ENCODE measurements around the gene CFAP77. TPM values are rescaled to one million over a fixed set of nuclear protein-coding genes. Genes with fewer than 3 reads are reported as not detected.

The CFAP77 gene
- total and polyA plus RNA-seq, 2 of the 8 experiments (the other 6 are each of a cell fraction or from before 2014, with no cell fraction given), result 0.63 to 0.97 TPM

DNA sequence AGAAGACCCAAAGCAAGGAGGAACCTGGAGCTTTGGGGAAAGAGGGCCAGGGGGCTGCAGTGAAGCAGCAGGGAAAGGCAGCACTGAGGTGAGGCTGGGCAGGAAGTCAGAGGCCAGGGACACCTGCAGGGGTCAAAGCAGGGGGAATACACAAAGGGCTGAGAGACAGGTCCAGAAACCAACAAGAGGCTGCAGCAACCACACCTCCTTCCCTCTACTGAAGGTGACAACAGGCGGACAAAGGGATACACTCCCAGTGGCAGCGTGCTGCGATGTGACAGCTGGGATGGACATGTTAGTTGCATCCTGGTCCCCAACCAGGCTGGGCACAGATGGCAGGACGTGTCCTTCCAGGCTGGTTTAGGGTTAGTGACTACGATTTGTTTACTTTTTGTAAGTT is 12.6 kb downstream of the CFAP77 start:
- TF ChIP-seq RXRA (IDR thresholded peaks at IDR 0.05; ENCODE audit: insufficient read depth, low read depth, low read length) (no peak), GABPA (IDR thresholded peaks at IDR 0.05; ENCODE audit: borderline replicate concordance, insufficient read depth, low read length) (no peak), CREB1 (IDR thresholded peaks at IDR 0.05) (no peak), SRF (IDR thresholded peaks at IDR 0.05; ENCODE audit: low read depth, low read length) (no peak), KDM4A (IDR thresholded peaks at IDR 0.05; ENCODE audit: low read depth, low read length, severe bottlenecking) (no peak), EZH2 (IDR thresholded peaks at IDR 0.05; ENCODE audit: low read depth, low read length, severe bottlenecking) (no peak), CHD2 (IDR thresholded peaks at IDR 0.05; ENCODE audit: low read length) (no peak), BACH1 (IDR thresholded peaks at IDR 0.05; ENCODE audit: low read length) (no peak), NRF1 (IDR thresholded peaks at IDR 0.05; ENCODE audit: low read depth, low read length) (no peak), SAP30 (IDR thresholded peaks at IDR 0.05; ENCODE audit: insufficient read depth, insufficient replicate concordance, low read length) (no peak)
- peaks cover 4 to 16% (median 13%) of the 10 kb centered on the region in 4 experiments; a peak in 6 of 7 replicates for H3K4me1 ChIP-seq (replicated peaks in 1 of 4; ENCODE audit: control insufficient read depth in 3 of 4, insufficient read depth in 4 of 4, low read length in 3 of 4)
- no peak for FAIRE-seq
- POLR2A ChIA-PET (ENCODE audit: partially characterized antibody), result interaction anchor here (0.6 kb wide), 1 partner anchor 664 kb away, joined by 3 read pairs; no protein-coding TSS in a partner anchor
- no peak for DNase-seq (ENCODE audit: low read depth in 1 of 2, low spot score in 2 of 2)
- H2AFZ ChIP-seq (ENCODE audit: low read length), result no peak overlapping the region
- H2BK20ac ChIP-seq (ENCODE audit: low read length), result no peak overlapping the region
- no peaks in the 10 kb centered on the region for H3K23me2 ChIP-seq (ENCODE audit: low read depth, low read length)
- no peak overlapping the region for H3K56ac ChIP-seq (replicated peaks; ENCODE audit: insufficient read length, low read depth, low read length)
- H2BK5ac ChIP-seq (ENCODE audit: low read depth, low read length), result no peak overlapping the region
- H3K79me1 ChIP-seq (ENCODE audit: low read depth, low read length), result no peaks in the 10 kb centered on the region
- no peak overlapping the region for H3K4me3 ChIP-seq (ENCODE audit: extremely low read depth in 1 of 4, insufficient read depth in 2 of 4, low read depth in 3 of 4, low read length in 4 of 4)
- no peak overlapping the region for H2BK12ac ChIP-seq (ENCODE audit: low read depth, low read length)
- H3K9me3 ChIP-seq (ENCODE audit: insufficient read depth in 2 of 2, low read depth in 1 of 2, low read length in 1 of 2), result no peaks in the 10 kb centered on the region
- no peak overlapping the region for H4K8ac ChIP-seq (ENCODE audit: extremely low read depth, insufficient read depth, low read length)
- H3K79me2 ChIP-seq (ENCODE audit: control insufficient read depth in 1 of 2, insufficient read depth in 2 of 2, low read length in 2 of 2), result no peaks in the 10 kb centered on the region
- H3K27ac ChIP-seq (ENCODE audit: low read depth, low read length), result no peak overlapping the region
- no peak overlapping the region for H2AK5ac ChIP-seq (ENCODE audit: low read depth, low read length)
- H4K20me1 ChIP-seq (replicated peaks in 1 of 2; ENCODE audit: control insufficient read depth in 1 of 2, insufficient read depth in 2 of 2, low read length in 2 of 2), result no peaks in the 10 kb centered on the region
- 71% methylated on average over 5 of the region's 5 CpGs; no CpG with 5 or more reads in 1 of the 2 experiments for WGBS, 2 experiments (ENCODE audit: extremely low coverage in 1 of 2, insufficient coverage in 1 of 2, insufficient read length in 1 of 2, insufficient replicate concordance in 2 of 2, low coverage in 1 of 2, low lambda C conversion rate in 2 of 2, missing lambda C conversion rate in 1 of 2)
- no peak overlapping the region for H3K4me2 ChIP-seq (ENCODE audit: insufficient read depth in 1 of 2, low read depth in 2 of 2, low read length in 2 of 2)
- H2BK120ac ChIP-seq (replicated peaks; ENCODE audit: low read depth, low read length), result no peak overlapping the region
- H3K4ac ChIP-seq (replicated peaks; ENCODE audit: insufficient read length, low read depth, low read length), result no peak overlapping the region
- H3K27me3 ChIP-seq (replicated peaks in 1 of 4; ENCODE audit: control insufficient read depth in 3 of 4, extremely low read depth in 1 of 4, insufficient read depth in 3 of 4, low read length in 3 of 4), result peaks cover 0 to 10% (median 2%) of the 10 kb centered on the region in 4 experiments; a peak in 5 of 7 replicates
- no peak overlapping the region for H3K14ac ChIP-seq (ENCODE audit: insufficient read length)
- no peak overlapping the region for H3K18ac ChIP-seq (ENCODE audit: extremely low read depth, low read length)
- no peak overlapping the region for H3K9ac ChIP-seq (replicated peaks in 1 of 4; ENCODE audit: extremely low read depth in 1 of 4, low read depth in 3 of 4, low read length in 3 of 4)
- CTCF ChIA-PET (ENCODE audit: partially characterized antibody), result interaction anchor here (0.5 to 2.8 kb wide), 5 partner anchors 10 to 159 kb away, joined by 4 to 11 read pairs (median 4); partner anchors contain the start of gene BARHL1
- H3K23ac ChIP-seq (ENCODE audit: insufficient read length), result no peak overlapping the region
- no peak overlapping the region for H2BK15ac ChIP-seq (ENCODE audit: low read length)
- H4K5ac ChIP-seq (ENCODE audit: insufficient read length, low read depth, low read length), result no peak overlapping the region
- no peaks in the 10 kb centered on the region for H3K36me3 ChIP-seq (ENCODE audit: control insufficient read depth in 2 of 4, insufficient read depth in 4 of 4, low read length in 3 of 4)
- H4K91ac ChIP-seq (replicated peaks; ENCODE audit: insufficient read length, low read length), result no peak overlapping the region

Data from H1 (cell line).